SU-DHL-6 (cell line): ENCODE measurements around the gene RSF1.

Experiments used
- H2AFZ ChIP-seq: fragments of 200-600 bp; sonication (generic); 2 replicates; pipeline ENCODE4 v1.6.1; 2014; ENCODE audit warnings: low read depth, mild to moderate bottlenecking, moderate library complexity, mixed read lengths, antibody characterized with exemption, low read length; ENCODE audit not compliant: severe bottlenecking
- H3F3A ChIP-seq: fragments of 200-600 bp; shearing (Covaris generic); 2 replicates; pipeline ENCODE4 v1.6.0; 2016; ENCODE audit warnings: antibody characterized with exemption, mild to moderate bottlenecking; ENCODE audit not compliant: insufficient read depth
- H3K27ac ChIP-seq: fragments of 200-600 bp; sonication (generic); 2 replicates; pipeline ENCODE4 v1.5.1; 2016; ENCODE audit warnings: low read depth, mild to moderate bottlenecking, low read length, moderate library complexity, mixed read lengths
- H3K27me3 ChIP-seq: fragments of 200-600 bp; sonication (generic), shearing (Covaris generic); 2 replicates; pipeline ENCODE4 v1.6.0; 2014; ENCODE audit warnings: mild to moderate bottlenecking, low read length
- H3K36me3 ChIP-seq: fragments of 200-600 bp; sonication (generic); 2 replicates; pipeline ENCODE4 v1.6.1; 2014; ENCODE audit warnings: mild to moderate bottlenecking, low read length, mixed read lengths
- H3K4me2 ChIP-seq: fragments of 300-600, 200-600 bp; shearing (Covaris generic), sonication (generic); 2 replicates; pipeline ENCODE4 v1.6.0; 2014; ENCODE audit warnings: low read length, low read depth, mild to moderate bottlenecking; ENCODE audit not compliant: poor library complexity, severe bottlenecking
- H3K4me3 ChIP-seq: fragments of 200-600 bp; sonication (generic); 2 replicates; pipeline ENCODE4 v1.5.1; 2014; ENCODE audit warnings: antibody characterized with exemption, low read length, mild to moderate bottlenecking, mixed read lengths; ENCODE audit not compliant: insufficient read depth, poor library complexity, severe bottlenecking
- H3K79me2 ChIP-seq: fragments of 200-600 bp; sonication (generic); 2 replicates; pipeline ENCODE4 v1.6.1; 2014; ENCODE audit warnings: mild to moderate bottlenecking, low read length, moderate library complexity; ENCODE audit not compliant: insufficient read depth
- H3K9ac ChIP-seq: fragments of 200-600 bp; sonication (generic); 2 replicates; pipeline ENCODE4 v1.7.0; 2014; ENCODE audit warnings: mild to moderate bottlenecking, low read length
- H3K9me2 ChIP-seq: fragments of 200-600 bp; sonication (generic); replicated peaks from 2 replicates; pipeline ENCODE4 v1.6.1; 2014; ENCODE audit warnings: low read length; ENCODE audit not compliant: insufficient read depth
- H3K9me3 ChIP-seq: fragments of 200-600 bp; sonication (generic); 2 replicates; pipeline ENCODE4 v1.6.1; 2014; ENCODE audit warnings: low read length, mixed read lengths; ENCODE audit not compliant: insufficient read depth
- H4K20me1 ChIP-seq: fragments of 200-600 bp; sonication (generic); 2 replicates; pipeline ENCODE4 v1.6.1; 2014; ENCODE audit warnings: low read depth, mild to moderate bottlenecking, antibody characterized with exemption, low read length, moderate library complexity, mixed read lengths
- CTCF ChIP-seq: fragments of 200-600 bp; sonication (generic); IDR thresholded peaks from one replicate; pipeline ENCODE4 v1.5.1; 2017; ENCODE audit warnings: antibody characterized with exemption, mild to moderate bottlenecking, low read length, moderate library complexity; ENCODE audit not compliant: insufficient read depth, poor library complexity, severe bottlenecking
- EZH2phosphoT487 ChIP-seq: fragments of 200-600 bp; sonication (generic), shearing (Covaris generic); conservative IDR thresholded peaks from 2 replicates; pipeline ENCODE4 v1.6.1; 2018; ENCODE audit warnings: mild to moderate bottlenecking, antibody characterized with exemption, low read length, moderate library complexity, mixed read lengths

Gene RSF1

DNA sequence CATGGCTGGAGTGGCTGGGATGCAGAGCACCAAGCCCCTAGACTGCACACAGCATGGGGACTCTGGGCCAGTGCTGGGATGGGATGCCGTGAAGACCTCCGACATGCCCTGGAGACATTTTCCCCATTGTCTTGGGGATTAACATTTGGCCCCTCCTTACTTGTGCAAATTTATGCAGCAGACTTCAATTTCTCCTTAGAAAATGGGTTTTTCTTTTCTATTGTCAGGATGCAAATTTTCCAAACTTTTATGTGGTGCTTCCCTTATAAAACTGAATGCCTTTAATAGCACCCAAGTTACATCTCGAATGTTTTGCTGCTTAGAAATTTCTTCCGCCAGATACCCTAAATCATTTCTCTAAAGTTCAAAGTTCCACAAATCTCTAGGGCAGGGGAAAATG, 29.2 kb downstream of the RSF1 start:
- Histone ChIP-seq H3K79me2 (peaks cover 99% of the 10 kb centered on the region), H3K9ac (no peak overlapping the region), H3K9me3 (no peaks in the 10 kb centered on the region), H2AFZ (no peak overlapping the region), H3F3A (no peaks in the 10 kb centered on the region), H3K4me3 (no peak overlapping the region), H3K36me3 (0 out of 2 replicates have a peak, but pooled peaks cover 9% of the 10 kb centered on the region), H3K27me3 (no peaks in the 10 kb centered on the region), H3K9me2 (no peaks in the 10 kb centered on the region), H4K20me1 (peaks cover 4% of the 10 kb centered on the region; the same call in 1 of the 2 replicates), H3K27ac (no peak overlapping the region), H3K4me2 (no peak overlapping the region)
- no peak for TF ChIP-seq EZH2phosphoT487
- TF ChIP-seq CTCF = no peak

- Histone ChIP-seq H3K4me3 (no peak overlapping the region), H3K27me3 (no peaks in the 10 kb centered on the region), H3K36me3 (0 out of 2 replicates have a peak, but pooled peaks cover 9% of the 10 kb centered on the region), H4K20me1 (peaks cover 5% of the 10 kb centered on the region; the same call in 1 of the 2 replicates), H3K79me2 (peaks cover 98% of the 10 kb centered on the region), H3K9ac (no peak overlapping the region), H3K27ac (no peak overlapping the region), H3K9me2 (no peaks in the 10 kb centered on the region), H3F3A (no peaks in the 10 kb centered on the region), H2AFZ (no peak overlapping the region), H3K4me2 (no peak overlapping the region), H3K9me3 (no peaks in the 10 kb centered on the region)
- TF ChIP-seq EZH2phosphoT487 = no peak
- no peak for TF ChIP-seq CTCF
Observed at GRCh38 chr11:77789731-77790476, 30.6 kb downstream of the RSF1 start.

- Histone ChIP-seq H3F3A (no peaks in the 10 kb centered on the region; the same call in 1 of the 2 replicates), H3K4me3 (no peak overlapping the region), H3K9ac (no peak overlapping the region), H3K27me3 (no peaks in the 10 kb centered on the region), H2AFZ (no peak overlapping the region), H3K36me3 (0 out of 2 replicates have a peak, but pooled peaks cover 9% of the 10 kb centered on the region), H3K27ac (no peak overlapping the region), H4K20me1 (peaks cover 8% of the 10 kb centered on the region; the same call in 1 of the 2 replicates), H3K9me3 (no peaks in the 10 kb centered on the region), H3K4me2 (no peak overlapping the region), H3K9me2 (no peaks in the 10 kb centered on the region), H3K79me2 (peaks cover 98% of the 10 kb centered on the region)
- TF ChIP-seq EZH2phosphoT487 = no peak
Observed at GRCh38 chr11:77789061-77789730, 31.3 kb downstream of the RSF1 start.
